K562 (cell line): Measurements from ENCODE around the gene LDLR.
"Not testable (repeated sequence)": the region's sequence is repeated elsewhere in the genome, so short reads cannot be mapped to it uniquely, and the experiment has no call there.

Experiments
- FOXJ3 ChIP-seq: sonication (generic); formaldehyde crosslinking; IDR thresholded peaks from 2 replicates; pipeline ENCODE4 v1.4.0; 2020; ENCODE audit warnings: mild to moderate bottlenecking, missing genetic modification reagents
- MXI1 ChIP-seq: IDR thresholded peaks from 2 replicates; pipeline ENCODE4 v1.6.1; 2011; ENCODE audit warnings: low read depth, mild to moderate bottlenecking, improper control_type of control experiment, low read length
- MYBL2 ChIP-seq, 2 experiments: fragments of 450-650 bp in 1 of 2; sonication (generic) in 1 of 2; formaldehyde crosslinking in 1 of 2; IDR thresholded peaks; 2 replicates each; pipeline versions ENCODE4 v1.6.1 to v1.8.1; 2017 to 2022; ENCODE audit warnings: borderline replicate concordance in 1 of 2, inconsistent platforms in 1 of 2, low read depth in 1 of 2, mild to moderate bottlenecking in 1 of 2, missing genetic modification reagents in 1 of 2, moderate library complexity in 1 of 2
- POLR2AphosphoS2 ChIP-seq: IDR thresholded peaks from 2 replicates; pipeline ENCODE4 v1.6.1; 2012; ENCODE audit warnings: low read length, improper control_type of control experiment
- SIN3A ChIP-seq, 2 experiments: fragments of 150-350 bp in 1 of 2; IDR thresholded peaks; 2 replicates each; pipeline ENCODE4 v1.6.1; 2011 to 2016; ENCODE audit warnings: borderline replicate concordance in 2 of 2, low read depth in 2 of 2, low read length in 2 of 2, mild to moderate bottlenecking in 2 of 2, moderate library complexity in 2 of 2; ENCODE audit not compliant: control insufficient read depth in 1 of 2
- ZKSCAN8 ChIP-seq: fragments of 200-800 bp; sonication (Bioruptor generic); IDR thresholded peaks from 2 replicates; pipeline ENCODE4 v1.6.1; 2016; ENCODE audit warnings: missing genetic modification characterization, missing compliant biosample characterization
- ZNF780A ChIP-seq: fragments of 250-450 bp; sonication (Bioruptor Pico); IDR thresholded peaks from 2 replicates; pipeline ENCODE4 v1.5.0; 2021; ENCODE audit warnings: mild to moderate bottlenecking

- TF ChIP-seq ZNF780A (CRISPR knock-in tag); POLR2AphosphoS2; MYBL2 (IDR thresholded peaks at IDR 0.05; ENCODE audit: low read depth); MYBL2 (CRISPR knock-in tag; IDR thresholded peaks at IDR 0.05; ENCODE audit: borderline replicate concordance); ZKSCAN8 (CRISPR knock-in tag); FOXJ3 (CRISPR knock-in tag); MXI1; SIN3A (IDR thresholded peaks at IDR 0.05; ENCODE audit: borderline replicate concordance in 2 of 2, control insufficient read depth in 1 of 2, low read depth in 2 of 2, low read length in 2 of 2): not testable (repeated sequence)
Measured at GRCh38 chr19:11179145-11179465, 89.8 kb downstream of the LDLR start.
